Astrocyte of the spinal cord (primary cell): ENCODE results near the gene CYP4V2.

Experiments
- DNase-seq: peaks from one replicate; pipeline ENCODE4 v3.0.0; 2011; ENCODE audit warnings: low read depth, low spot score
- H3K4me3 ChIP-seq: 2 replicates; pipeline ENCODE4 v1.5.1; 2011; ENCODE audit warnings: low read depth, mild to moderate bottlenecking, low read length, moderate library complexity
- in situ Hi-C: cut with HindIII; loops from 2 replicates; pipeline ENCODE4 v1.10.0; 2017; ENCODE audit warnings: low sequenced_read_pairs
- TF ChIP-seq, protein P1 (sequence below): IDR thresholded peaks from 2 replicates; pipeline ENCODE4 v1.5.1; 2012; ENCODE audit warnings: low read depth, mild to moderate bottlenecking, low read length, inconsistent platforms

CYP4V2 gene

DNA sequence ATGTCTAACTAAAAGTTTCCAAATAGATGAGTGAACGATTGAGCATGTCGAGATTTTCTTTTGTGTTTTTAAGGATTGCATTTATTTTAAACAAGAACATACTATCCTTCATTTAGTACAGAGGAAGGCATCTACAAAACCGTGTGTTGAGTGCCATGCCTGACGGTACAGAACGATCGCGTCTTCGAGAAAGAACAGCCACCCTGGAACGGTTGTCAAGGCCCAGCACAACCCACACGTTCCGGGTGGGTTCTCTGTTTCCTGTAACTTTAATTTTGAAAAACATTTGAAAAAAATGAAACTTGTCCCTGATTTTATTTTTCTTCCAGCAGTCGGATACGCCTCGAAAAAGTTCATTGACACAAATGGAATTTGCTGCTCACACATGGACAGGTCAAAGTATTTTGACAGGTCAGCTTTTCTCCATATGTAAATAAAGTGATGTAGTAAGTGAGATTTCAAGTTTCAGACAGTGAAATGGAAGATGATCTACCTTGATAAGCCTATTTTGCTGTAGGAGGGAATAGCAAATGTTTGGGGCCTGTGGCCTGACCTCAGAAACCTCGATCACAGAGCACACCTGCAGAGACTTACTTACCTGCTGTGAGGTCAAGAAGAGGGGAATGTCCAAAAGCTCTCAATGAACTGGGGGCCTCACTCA lies 24.4 kb upstream of the CYP4V2 start:
- TF ChIP-seq, protein P1, sequence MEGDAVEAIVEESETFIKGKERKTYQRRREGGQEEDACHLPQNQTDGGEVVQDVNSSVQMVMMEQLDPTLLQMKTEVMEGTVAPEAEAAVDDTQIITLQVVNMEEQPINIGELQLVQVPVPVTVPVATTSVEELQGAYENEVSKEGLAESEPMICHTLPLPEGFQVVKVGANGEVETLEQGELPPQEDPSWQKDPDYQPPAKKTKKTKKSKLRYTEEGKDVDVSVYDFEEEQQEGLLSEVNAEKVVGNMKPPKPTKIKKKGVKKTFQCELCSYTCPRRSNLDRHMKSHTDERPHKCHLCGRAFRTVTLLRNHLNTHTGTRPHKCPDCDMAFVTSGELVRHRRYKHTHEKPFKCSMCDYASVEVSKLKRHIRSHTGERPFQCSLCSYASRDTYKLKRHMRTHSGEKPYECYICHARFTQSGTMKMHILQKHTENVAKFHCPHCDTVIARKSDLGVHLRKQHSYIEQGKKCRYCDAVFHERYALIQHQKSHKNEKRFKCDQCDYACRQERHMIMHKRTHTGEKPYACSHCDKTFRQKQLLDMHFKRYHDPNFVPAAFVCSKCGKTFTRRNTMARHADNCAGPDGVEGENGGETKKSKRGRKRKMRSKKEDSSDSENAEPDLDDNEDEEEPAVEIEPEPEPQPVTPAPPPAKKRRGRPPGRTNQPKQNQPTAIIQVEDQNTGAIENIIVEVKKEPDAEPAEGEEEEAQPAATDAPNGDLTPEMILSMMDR = no peak
- in situ Hi-C loops = no loop called here
- H3K4me3 ChIP-seq = no peak overlapping the region
- DNase-seq = no peak

DNA sequence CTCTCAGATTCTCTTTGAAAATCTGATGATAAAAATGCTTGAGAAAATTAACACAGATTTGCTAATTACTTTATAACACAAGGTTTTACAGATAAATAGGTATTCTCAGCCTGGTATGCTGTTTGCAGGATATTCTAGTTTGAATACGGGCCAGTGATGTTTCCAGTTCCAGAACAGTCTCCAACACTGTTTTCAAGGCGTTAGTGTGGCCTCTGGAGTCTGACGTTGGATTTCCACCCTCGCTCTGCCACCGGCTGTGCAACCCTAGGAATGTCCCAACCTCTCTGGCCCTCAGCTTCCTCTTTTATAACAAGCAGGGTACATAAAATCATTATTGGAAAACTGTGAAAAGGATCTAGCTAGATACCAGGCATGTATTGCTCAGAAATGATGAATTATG lies 23.8 kb upstream of the CYP4V2 start:
- H3K4me3 ChIP-seq = no peak overlapping the region
- in situ Hi-C loops = no loop called here

DNA sequence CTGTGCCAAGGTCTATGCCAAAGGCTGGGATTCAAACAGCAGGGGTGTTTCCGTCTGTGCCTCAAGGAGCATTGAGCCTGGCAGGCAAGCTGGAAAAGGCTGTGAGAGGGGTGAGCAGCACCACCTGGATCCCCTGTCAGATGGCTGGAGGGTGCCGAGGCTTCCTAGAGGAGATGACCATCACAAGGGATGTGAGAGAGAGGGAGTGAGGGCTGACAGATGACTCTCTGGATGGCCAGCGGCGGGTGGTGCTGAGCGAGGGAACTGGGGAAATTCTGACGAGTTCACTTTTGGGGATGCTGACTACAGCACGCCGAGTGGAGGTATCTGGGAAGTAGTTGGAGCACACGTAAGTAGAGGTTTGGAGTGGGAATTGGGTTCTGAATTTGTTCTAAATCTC lies 22.6 kb upstream of the CYP4V2 start:
- in situ Hi-C loops = no loop called here

More for the DNA sequence above, 23.8 kb upstream of the CYP4V2 start:
- no peak for DNase-seq
- TF ChIP-seq, protein P1 = no peak

DNA sequence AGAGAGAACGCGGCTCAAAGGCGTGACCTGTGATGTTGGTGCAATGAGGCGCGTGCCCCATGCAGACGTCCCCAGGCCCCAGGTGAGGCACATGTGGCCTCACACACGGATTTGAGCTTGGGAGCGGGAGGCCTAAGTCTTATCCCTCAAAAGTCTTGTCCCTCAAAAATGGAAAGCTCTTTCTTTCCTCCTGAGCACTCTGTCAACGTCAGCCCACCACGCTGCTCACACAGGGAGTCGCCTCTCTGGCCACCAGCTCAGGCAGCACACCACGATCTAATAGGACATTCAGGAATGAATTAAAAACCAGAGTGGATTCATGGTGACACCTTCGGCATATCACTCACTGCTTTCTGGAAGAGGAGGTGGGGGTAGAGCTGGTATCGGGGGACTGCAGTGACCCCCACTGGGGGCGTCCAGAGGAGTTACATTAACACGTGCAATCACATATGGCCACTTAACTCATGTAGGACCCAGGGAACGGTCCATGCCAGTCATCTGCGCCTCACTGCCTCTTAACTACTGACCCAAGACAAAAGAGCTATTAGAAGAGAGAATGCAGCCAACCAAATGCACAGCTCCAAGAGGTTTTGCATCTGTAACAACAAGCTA lies 21.9 kb upstream of the CYP4V2 start:
- H3K4me3 ChIP-seq = no peak overlapping the region
- TF ChIP-seq, protein P1 = no peak
- in situ Hi-C loops = no loop called here
- DNase-seq = no peak

More for the DNA sequence above, 22.6 kb upstream of the CYP4V2 start:
- TF ChIP-seq, protein P1 = no peak
- no peak overlapping the region for H3K4me3 ChIP-seq
- DNase-seq = no peak

DNA sequence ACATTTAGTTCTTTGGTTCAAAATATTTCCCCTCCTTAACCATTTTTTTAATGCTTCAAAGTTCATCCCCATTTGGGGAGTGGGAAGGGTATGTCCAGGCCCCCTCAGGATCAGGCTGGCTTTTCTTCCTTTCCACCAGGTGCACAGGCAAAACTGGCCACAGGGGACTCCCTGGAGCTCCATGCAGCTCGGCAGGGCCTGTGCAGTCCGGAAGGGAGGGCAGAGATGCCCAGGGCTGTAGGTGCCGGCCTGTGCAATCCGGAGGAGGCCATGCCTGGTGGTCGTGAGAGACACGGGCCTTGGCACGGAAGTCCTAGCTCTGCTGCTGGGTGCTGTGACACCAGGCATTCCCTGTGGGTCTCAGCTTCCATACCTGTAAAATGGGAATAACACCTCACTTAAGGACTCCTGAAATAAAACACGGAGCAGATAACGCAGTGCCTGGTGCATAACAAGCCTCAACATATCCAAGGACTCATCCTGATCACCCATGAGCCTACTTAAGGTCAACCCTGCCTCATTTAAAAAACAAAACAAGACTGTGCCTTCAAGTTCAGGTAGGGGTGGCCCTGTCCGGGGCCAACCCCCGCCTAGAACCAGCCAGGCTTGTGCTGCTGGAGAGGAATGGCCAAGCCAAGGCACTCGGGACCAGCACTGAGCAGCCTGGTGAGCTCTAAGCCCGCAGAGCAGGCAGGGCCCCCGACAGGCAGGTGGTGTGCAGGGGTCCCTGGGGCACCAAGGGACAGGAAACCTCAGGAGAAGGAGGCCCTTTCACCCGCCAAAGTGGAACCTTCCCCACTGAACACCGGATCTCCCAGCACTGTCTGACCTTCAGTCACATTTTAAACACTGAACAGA lies 21.2 kb upstream of the CYP4V2 start:
- no peak for DNase-seq
- in situ Hi-C loops = no loop called here
- TF ChIP-seq, protein P1 = peak; percentile 3
- no peak overlapping the region for H3K4me3 ChIP-seq

DNA sequence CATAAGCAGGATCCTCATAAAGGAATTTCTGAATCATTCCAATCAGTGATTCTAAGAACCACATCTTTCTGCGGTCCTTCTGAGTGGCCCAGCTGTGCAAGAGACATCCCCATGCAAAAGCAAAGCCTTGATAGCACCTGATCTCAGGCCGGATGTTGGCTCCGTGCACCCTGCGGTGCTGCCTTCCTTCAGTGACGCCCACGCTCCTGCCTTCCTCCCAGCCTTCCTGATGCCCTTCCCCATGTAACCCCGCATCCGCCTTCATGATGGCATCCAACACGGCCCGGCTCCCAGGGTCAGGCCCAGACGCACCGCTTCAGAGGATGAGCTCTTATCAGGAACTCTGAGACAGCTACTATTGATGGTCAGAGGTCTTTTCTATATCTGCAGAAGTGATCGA lies 20.4 kb upstream of the CYP4V2 start:
- H3K4me3 ChIP-seq = no peak overlapping the region
- in situ Hi-C loops = no loop called here
- no peak for DNase-seq
- TF ChIP-seq, protein P1 = no peak
